ENCODE results near the gene COL27A1. TPM values are rescaled to one million over a fixed set of nuclear protein-coding genes. Genes with fewer than 3 reads are reported as not detected.

Gene COL27A1
- total RNA-seq, 3 donors from 2014 or later, result 3.1 to 13.6 (median 4.0) TPM

- no peaks in the 10 kb centered on the region for H3K9me3 ChIP-seq
- ATAC-seq (no peak), DNase-seq (no peak)
- no peak for TF ChIP-seq CTCF (IDR thresholded peaks at IDR 0.05)
- H3K4me3 ChIP-seq, result no peak overlapping the region
- intact Hi-C loops (cut with DNase I, micrococcal nuclease), result no loop called here
- no peaks in the 10 kb centered on the region for H3K36me3 ChIP-seq (ENCODE audit: low read depth)
- no peaks in the 10 kb centered on the region for H3K4me1 ChIP-seq (ENCODE audit: low read depth)
Observed at GRCh38 chr9:114196117-114196516, 40.8 kb downstream of the COL27A1 start.

- Histone ChIP-seq H3K4me1 (ENCODE audit: low read depth) (no peaks in the 10 kb centered on the region), H3K36me3 (ENCODE audit: low read depth) (no peaks in the 10 kb centered on the region), H3K4me3 (no peak overlapping the region), H3K9me3 (no peaks in the 10 kb centered on the region)
- no peak for TF ChIP-seq CTCF (IDR thresholded peaks at IDR 0.05)
- DNase-seq, result no peak
- ATAC-seq, result no peak
- intact Hi-C loops (cut with DNase I, micrococcal nuclease), result no loop called here
Observed at GRCh38 chr9:114196979-114197622, 41.8 kb downstream of the COL27A1 start.

GRCh38 chr9:114198249-114199040, 43.1 kb downstream of the COL27A1 start:
- no peaks in the 10 kb centered on the region for H3K4me1 ChIP-seq (ENCODE audit: low read depth)
- intact Hi-C loops (cut with DNase I, micrococcal nuclease), result no loop called here
- TF ChIP-seq CTCF (IDR thresholded peaks at IDR 0.05), result no peak
- no peaks in the 10 kb centered on the region for H3K36me3 ChIP-seq (ENCODE audit: low read depth)
- H3K9me3 ChIP-seq, result no peaks in the 10 kb centered on the region
- H3K4me3 ChIP-seq, result no peak overlapping the region
- DNase-seq (no peak), ATAC-seq (no peak)

GRCh38 chr9:114200721-114201300, 45.5 kb downstream of the COL27A1 start:
- H3K9me3 ChIP-seq, result no peaks in the 10 kb centered on the region
- no peaks in the 10 kb centered on the region for H3K36me3 ChIP-seq (ENCODE audit: low read depth)
- ATAC-seq (no peak), DNase-seq (no peak)
- H3K4me3 ChIP-seq, result no peak overlapping the region
- intact Hi-C loops (cut with DNase I, micrococcal nuclease), result no loop called here
- no peaks in the 10 kb centered on the region for H3K4me1 ChIP-seq (ENCODE audit: low read depth)
- no peak for TF ChIP-seq CTCF (IDR thresholded peaks at IDR 0.05)

- DNase-seq (no peak), ATAC-seq (no peak)
- intact Hi-C loops (cut with DNase I, micrococcal nuclease), result no loop called here
- H3K4me1 ChIP-seq (ENCODE audit: low read depth), result no peaks in the 10 kb centered on the region
- H3K36me3 ChIP-seq (ENCODE audit: low read depth), result no peaks in the 10 kb centered on the region
- no peak overlapping the region for H3K4me3 ChIP-seq
- no peak for TF ChIP-seq CTCF (IDR thresholded peaks at IDR 0.05)
- H3K9me3 ChIP-seq, result no peaks in the 10 kb centered on the region
Observed at GRCh38 chr9:114202396-114202795, 47.1 kb downstream of the COL27A1 start.
